ENCODE measurements around the gene OXT. TPM values are rescaled to one million over a fixed set of nuclear protein-coding genes. Genes with fewer than 3 reads are reported as not detected.

Gene OXT
- total RNA-seq, 1 donor from 2014 or later = not detected

DNA sequence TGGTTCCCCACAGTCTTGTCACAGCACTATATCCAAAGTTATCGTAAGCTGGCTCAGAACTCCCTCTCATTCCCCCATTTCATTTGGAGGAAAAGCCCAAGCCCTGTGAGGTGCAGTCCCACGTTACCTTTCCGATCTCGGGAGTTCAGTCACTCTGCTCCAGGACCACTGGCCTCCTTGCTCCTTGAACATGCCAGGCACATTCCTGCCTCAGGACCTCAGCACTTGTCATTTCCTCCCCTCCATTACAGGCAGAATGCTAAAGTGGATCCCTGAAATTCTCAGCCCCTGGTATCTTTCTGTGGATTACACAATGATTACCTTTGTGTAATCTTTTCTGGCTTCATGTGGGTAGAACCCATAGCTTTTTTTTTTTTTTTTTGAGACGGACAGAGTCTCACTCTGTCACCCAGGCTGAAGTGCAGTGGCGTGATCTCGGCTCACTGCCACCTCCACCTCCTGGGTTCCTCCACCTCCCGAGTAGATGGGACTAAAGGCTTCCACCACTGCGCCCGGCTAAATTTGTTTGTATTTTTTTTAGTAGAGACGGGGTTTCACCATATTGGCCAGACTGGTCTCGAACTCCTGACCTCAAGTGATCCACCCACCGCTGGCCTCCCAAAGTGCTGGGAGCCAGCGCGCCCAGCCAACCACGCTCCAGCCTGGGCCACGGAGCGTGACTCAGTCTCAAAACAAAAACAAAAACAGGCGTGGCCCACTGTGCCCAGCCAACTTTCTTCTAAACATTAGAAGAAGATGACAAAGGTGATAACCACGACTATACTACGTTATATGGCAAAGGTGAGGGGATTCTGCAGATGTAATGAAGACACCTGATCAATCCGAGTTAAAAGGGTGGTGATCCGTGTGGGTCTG lies 4.0 kb upstream of the OXT start:
- peaks cover 25% of the 10 kb centered on the region for H3K27me3 Mint-ChIP-seq (ENCODE audit: low read depth)
- H3K9me3 Mint-ChIP-seq = no peaks in the 10 kb centered on the region
- H3K4me1 Mint-ChIP-seq = peaks cover 2% of the 10 kb centered on the region
- DNase-seq (ENCODE audit: low spot score in 2 of 2, unreplicated experiment in 2 of 2) = no peak
- H3K36me3 Mint-ChIP-seq = no peaks in the 10 kb centered on the region
- H3K27ac Mint-ChIP-seq = no peak overlapping the region
- H3K4me3 Mint-ChIP-seq = no peak overlapping the region
- TF ChIP-seq, protein P1, sequence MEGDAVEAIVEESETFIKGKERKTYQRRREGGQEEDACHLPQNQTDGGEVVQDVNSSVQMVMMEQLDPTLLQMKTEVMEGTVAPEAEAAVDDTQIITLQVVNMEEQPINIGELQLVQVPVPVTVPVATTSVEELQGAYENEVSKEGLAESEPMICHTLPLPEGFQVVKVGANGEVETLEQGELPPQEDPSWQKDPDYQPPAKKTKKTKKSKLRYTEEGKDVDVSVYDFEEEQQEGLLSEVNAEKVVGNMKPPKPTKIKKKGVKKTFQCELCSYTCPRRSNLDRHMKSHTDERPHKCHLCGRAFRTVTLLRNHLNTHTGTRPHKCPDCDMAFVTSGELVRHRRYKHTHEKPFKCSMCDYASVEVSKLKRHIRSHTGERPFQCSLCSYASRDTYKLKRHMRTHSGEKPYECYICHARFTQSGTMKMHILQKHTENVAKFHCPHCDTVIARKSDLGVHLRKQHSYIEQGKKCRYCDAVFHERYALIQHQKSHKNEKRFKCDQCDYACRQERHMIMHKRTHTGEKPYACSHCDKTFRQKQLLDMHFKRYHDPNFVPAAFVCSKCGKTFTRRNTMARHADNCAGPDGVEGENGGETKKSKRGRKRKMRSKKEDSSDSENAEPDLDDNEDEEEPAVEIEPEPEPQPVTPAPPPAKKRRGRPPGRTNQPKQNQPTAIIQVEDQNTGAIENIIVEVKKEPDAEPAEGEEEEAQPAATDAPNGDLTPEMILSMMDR (IDR thresholded peaks at IDR 0.05; ENCODE audit: unreplicated experiment) = no peak

DNA sequence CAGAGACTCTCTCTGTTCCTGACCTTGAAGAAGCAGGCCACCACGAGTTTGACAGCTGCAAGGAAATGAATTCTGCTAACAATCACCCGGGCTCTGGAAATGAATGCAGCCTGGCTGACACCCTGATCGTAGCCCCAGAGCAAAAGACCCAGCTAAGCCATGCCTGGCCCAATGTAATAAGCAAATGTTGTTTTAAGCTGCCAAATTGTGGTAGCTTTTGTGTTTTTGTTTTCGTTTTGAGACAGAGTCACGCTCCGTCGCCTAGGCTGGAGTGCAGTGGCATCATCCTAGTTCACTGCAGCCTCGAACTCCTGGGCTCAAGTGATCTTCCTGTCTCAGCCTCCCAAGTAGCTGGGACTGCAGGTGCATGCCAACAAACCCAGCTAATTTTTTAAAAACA lies 3.3 kb upstream of the OXT start:
- no peak overlapping the region for H3K27ac Mint-ChIP-seq
- H3K9me3 Mint-ChIP-seq = no peaks in the 10 kb centered on the region
- TF ChIP-seq, protein P1 (IDR thresholded peaks at IDR 0.05; ENCODE audit: unreplicated experiment) = no peak

DNA sequence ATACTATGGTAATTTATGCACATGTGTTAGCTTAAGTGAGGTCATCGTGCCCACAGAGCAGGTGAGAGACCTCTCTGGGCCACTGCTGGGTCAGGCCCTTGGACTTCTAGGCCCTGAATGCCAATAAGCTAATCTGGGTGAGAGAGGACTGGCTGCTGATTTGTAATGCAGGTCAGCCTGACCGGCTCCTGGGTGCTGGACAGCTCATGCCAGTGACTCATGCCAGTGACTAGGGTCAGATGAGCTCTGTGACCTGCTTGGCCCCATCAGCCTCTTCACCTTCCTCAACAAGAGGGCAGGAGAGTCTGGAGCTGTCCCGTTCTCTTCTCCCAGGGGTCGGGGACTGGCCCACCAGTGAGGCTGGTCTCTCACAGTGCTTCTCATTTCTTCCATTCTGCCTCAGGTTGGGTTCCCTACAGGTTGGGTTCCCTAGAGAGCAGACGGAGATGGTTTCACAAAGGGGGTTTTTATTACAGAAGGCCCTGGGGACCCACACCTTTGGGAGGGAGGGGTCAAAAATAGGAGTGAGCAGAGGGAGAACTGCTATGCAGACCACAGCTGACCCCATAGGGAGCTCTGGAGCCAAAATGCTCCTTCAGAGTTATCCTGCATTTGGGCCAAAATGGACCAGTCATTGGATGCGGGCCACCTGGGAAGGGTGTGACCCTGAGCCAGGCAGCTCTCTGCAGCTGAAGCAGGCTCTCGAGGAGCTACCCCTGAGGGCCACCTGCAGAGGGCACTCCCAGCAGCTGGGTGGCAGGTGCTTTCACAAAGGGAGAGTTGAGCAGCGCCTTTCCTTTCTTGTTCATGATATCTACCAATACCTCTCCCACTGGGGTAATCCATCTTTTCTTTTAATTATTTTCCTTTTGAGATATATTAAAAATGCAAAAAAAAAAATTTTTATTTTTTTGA lies 2.2 kb upstream of the OXT start:
- TF ChIP-seq, protein P1 (IDR thresholded peaks at IDR 0.05; ENCODE audit: unreplicated experiment) = no peak
- Mint-ChIP-seq H3K9me3 (no peaks in the 10 kb centered on the region), H3K4me1 (peaks cover 3% of the 10 kb centered on the region), H3K36me3 (no peaks in the 10 kb centered on the region), H3K27me3 (ENCODE audit: low read depth) (peaks cover 37% of the 10 kb centered on the region), H3K27ac (no peak overlapping the region), H3K4me3 (no peak overlapping the region)
- DNase-seq (ENCODE audit: low spot score in 2 of 2, unreplicated experiment in 2 of 2) = no peak

More for the DNA sequence above, 3.3 kb upstream of the OXT start:
- no peak for DNase-seq (ENCODE audit: low spot score in 2 of 2, unreplicated experiment in 2 of 2)
- Mint-ChIP-seq H3K36me3 (no peaks in the 10 kb centered on the region), H3K27me3 (ENCODE audit: low read depth) (peaks cover 32% of the 10 kb centered on the region), H3K4me1 (peaks cover 3% of the 10 kb centered on the region), H3K4me3 (no peak overlapping the region)

DNA sequence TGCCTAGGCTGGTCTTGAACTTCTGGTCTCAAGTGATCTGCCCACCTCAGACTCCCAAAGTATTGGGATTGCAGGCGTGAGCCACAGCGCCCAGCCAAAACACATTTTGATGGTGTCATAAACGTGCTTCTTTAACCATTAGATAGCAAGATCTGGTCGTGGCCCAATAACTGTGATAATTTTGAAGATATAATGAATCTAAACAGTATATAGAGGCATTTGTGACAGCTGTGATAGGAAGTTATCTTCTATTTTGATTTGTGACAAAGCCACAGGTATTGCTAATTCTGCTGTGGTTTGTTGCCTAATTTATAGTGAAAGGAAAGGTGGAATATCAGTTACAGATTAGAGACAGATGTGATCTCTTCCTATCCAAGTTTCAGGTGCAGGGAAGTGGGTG lies 695 bp upstream of the OXT start:
- Mint-ChIP-seq H3K27me3 (ENCODE audit: low read depth) (peaks cover 46% of the 10 kb centered on the region), H3K4me3 (peak overlapping the region; percentile 24)
- DNase-seq (ENCODE audit: low spot score in 2 of 2, unreplicated experiment in 2 of 2) = no peak

DNA sequence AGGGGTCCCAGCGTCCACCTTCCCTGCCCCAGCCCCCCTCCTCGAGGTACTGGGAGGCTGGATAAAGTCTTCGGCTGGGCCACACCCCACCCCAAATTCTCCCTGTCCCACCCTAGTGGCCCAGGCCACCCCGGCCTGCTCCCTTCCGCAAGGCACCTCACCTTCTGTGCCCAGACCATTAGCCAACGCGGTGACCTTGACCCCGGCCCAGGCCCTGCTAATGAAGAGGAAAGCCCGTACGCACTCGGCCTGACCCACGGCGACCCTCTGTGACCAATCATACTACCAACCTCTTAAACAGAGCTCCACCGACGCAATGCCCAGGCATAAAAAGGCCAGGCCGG lies 182 bp upstream of the OXT start:
- Mint-ChIP-seq H3K4me3 (peak overlapping the region; percentile 9), H3K9me3 (no peaks in the 10 kb centered on the region), H3K27me3 (ENCODE audit: low read depth) (peaks cover 44% of the 10 kb centered on the region), H3K4me1 (peaks cover 3% of the 10 kb centered on the region), H3K36me3 (no peaks in the 10 kb centered on the region), H3K27ac (no peak overlapping the region)
- TF ChIP-seq, protein P1 (IDR thresholded peaks at IDR 0.05; ENCODE audit: unreplicated experiment) = no peak
- no peak for DNase-seq (ENCODE audit: low spot score in 2 of 2, unreplicated experiment in 2 of 2)

More for the DNA sequence above, 695 bp upstream of the OXT start:
- TF ChIP-seq, protein P1 (IDR thresholded peaks at IDR 0.05; ENCODE audit: unreplicated experiment) = no peak
- Mint-ChIP-seq H3K27ac (no peak overlapping the region), H3K36me3 (no peaks in the 10 kb centered on the region), H3K4me1 (peaks cover 3% of the 10 kb centered on the region), H3K9me3 (no peaks in the 10 kb centered on the region)
